Stimulated activated CD4-positive, alpha-beta T cell treated with anti-CD3 and anti-CD28 coated beads, Interleukin-15, amount 100 ng/mL, for 24 hours (primary cell): ENCODE data around the gene PRCD.
"Not testable (repeated sequence)": the region's sequence is repeated elsewhere in the genome, so short reads cannot be mapped to it uniquely, and the experiment has no call there.

Experiments
- DNase-seq: peaks from one replicate; pipeline ENCODE4 v3.0.0-alpha.2; 2020

PRCD gene

DNA sequence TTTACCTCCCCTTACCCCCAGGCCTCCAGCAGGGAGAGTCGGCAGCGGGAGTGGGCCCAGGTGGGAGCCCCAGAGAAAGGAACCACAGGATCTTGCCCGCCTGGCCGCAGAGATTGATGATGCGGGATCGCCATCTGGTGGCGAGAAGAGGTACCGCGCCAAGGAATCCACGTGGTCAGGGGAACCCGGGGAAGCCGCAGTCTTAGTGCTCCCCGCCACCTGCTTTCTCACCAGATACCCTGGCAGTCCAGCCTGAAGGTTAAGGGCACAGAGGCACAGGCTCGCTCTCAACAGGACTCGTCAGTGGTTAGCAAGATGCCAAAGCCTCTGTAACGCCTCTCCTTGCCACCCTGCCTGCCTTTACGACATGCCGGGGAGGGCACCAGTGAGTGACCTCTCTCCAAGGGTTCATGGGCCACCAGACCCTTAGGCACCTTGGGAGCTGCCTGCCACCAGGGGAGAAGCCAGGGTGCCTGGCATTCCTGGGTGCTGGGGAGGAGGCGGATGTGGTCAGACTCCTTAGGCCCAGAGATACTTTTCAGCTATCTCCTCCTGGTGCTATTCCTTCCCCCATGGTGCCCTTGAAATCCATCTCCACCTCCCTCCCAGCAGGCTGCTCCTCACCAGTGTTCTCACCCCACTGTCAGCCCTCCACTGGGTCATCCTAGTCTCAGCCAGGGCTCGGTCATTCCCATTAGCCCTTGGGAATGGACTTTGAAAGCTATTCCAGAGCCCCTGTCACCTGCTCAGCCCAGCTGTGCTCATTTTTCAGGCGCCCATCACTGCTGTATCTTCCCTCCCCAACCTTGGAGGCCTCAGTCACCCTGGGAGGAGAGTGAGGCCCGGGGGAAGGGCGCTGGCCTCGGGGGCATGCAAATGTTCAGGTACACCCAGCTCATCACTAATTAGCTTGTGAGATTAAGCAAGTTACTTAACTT lies 33.2 kb upstream of the PRCD start:
- peak; percentile 90 for DNase-seq

DNA sequence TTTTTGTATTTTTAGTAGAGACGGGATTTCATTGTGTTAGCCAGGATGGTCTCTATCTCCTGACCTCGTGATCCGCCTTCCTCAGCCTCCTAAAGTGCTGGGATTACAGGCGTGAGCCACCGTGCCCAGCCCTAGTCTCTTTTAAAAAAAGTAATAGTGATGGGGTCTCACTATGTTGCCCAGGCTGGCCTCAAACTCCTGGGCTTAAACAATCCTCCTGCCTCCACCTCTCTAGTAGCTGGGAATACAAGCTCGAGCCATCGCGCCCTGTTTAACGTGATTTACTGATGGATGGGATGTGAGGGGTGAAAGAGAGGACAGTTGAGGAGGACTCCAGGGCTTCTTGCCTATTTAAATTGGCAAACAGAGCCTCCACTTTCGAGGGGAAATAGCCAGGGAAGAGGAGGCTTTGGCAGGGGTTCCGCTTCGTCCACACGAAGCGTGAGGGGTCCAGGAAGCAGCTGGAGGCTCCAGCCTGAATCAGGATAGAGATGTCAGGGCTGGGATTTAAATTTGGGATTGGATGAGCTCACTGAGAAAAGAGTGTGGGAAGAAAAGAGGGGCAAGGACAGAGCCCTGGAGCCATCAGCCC lies 31.3 kb upstream of the PRCD start:
- not testable (repeated sequence) for DNase-seq

DNA sequence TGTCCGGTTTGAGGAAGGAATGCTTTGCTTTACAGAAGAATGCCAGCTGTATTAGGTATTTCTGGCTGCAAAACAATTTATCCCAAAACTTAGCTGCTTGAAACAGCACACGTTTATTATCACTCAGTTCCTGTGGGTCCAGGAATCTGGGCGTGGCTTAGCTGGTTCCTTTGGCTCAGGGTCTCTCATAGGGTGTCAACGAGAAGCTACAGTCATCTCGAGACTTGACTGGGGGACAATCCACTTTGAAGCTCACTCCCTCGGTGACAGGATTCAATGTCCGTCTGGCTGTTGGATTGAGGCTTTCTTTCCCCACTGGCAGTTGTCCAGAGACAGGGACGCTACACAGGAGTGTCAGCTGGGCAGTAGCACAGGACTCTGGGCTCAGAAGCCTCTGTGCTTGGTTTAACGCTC lies 29.0 kb upstream of the PRCD start:
- DNase-seq = no peak

DNA sequence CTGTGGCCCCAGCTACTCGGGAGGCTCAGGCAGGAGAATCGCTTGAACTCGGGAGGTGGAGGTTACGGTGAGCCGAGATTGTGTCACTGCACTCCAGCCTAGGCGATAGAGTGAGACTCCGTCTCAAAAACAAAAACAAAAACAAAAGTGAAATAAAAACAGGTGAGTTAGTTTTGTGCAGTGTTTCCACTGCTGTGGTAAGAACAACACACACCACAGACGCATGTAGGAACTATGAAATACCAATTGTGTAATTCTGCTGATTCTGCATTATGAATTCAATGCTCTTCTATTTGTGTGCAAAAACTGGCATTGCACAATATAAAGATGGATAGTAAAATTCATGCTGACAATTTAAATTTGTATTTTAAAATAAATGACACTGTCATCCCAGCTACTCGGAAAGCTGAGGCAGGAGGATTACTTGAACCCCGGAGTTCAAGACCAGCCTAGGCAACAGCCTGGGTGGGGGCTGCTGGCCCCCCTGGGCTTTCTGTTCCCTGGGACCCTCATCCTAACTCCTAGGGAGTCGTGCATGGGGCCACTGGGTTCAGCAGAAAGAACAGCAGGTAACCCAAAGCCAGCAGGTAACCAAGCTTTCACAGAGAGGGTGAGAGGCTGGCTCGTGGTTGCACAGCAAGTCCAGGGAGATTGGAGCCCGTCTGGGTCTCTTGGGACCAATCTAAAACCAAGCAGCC lies 28.0 kb upstream of the PRCD start:
- no peak for DNase-seq

DNA sequence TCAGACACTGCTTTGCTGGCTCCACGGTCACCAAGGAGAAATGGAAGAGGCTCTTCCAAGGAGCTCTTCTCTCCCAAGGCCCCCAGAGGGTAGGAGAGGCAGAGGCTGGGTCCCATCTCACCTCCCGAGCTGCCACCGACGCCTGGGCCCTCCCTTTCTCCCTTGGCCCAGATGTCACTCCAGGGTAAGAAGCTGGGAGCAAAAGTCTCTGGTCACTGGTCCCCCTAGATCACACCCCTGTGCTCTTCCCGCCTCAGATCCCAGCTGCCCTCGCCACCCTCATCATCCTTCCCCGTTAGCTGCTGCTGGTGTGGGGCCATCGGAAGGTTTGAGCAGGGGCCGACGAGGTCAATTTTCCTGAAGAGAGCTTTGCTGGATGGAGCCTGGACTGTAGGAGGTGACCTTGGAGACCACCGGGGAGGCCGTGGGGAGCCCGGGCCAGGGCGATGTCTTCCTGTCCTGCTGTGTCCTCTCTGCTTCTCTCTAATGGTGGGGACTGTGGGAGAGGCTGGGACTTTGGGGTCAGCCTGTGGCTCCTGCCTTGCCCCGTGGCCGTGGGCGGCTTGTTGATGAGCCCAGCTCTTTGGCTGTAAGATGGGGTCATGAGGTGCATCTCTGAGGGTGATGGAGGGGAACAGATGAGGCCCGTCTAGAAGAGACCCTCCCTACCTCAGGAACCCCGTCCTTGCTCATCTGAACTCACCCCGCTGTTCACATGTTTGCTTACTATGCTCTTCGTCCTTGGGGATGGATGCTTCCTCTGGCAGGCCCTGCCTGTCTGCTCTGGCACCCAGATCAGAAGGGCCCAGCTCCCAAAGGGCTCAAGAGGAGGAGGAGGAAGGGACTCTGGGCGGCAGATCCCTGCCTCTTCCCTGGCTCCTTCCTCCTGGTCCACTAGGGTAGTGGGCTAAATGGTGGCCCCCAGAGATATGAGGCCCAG lies 27.2 kb upstream of the PRCD start:
- no peak for DNase-seq

DNA sequence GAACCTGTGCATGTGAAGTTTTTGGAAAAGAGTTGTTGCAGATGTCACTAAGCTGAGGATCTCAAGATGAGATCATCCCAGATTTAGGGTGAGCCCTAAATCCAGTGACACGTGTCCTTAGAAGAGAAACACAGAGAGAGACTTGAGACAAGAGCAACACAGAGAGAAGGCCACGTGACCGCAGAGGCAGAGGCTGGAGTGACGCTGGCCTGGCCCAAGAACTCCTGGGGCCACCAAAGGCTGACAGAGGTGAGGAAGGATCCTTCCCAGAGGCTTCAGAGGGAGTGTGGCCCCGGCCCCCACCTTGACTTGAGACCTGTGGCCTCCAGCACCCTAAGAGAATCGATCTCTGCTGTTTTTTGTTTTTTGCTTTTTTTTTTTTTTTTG lies 26.5 kb upstream of the PRCD start:
- no peak for DNase-seq

DNA sequence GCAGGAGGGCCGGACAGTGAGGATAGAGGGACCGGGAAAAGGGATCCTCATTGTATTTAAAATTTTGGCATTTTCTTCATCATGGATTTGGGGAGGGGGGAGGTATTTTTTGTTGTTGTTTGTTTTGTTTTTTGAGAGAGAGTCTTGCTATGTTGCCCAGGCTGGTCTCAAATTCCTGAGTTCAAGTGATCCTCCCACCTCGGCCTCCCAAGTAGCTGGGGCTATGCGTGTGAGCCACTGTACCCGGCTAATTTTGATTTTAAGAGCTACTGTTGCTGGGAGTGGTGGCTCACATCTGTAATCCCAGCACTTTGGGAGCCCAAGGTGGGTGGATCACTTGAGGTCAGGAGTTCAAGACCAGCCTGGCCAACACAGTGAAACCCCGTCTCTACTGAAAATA lies 25.5 kb upstream of the PRCD start:
- not testable (repeated sequence) for DNase-seq

DNA sequence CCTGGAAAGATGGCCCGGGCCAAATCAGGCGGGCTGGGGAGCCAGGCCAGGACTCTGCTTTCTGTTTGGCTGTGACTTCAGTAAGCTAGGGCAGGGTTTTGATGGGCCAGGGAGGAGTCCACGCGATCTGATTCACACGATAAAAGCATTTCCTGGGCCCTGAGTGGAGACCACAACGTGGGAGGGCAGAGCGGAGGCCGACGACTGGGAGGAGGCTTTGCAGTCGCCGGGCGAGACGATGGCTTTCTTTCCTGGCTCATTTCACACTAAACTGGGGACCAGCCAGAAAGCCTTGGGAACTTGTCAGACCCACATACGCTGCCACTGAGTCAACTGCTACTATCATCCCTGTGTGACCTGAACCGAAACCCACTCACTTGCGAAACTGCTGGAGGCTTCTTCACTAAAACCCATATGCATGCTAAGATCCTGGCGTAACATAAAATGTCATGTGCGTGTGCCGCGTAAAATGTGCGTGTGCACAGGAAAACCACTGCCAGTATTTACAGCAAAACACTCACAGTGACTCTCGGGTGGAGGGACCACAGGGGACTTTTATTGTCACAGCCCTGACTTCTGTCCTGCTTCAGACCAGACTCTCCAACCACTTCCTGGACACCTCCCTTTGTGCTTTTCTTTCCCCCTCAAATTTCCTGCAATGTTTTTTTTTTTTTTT lies 24.4 kb upstream of the PRCD start:
- DNase-seq = peak; percentile 87

DNA sequence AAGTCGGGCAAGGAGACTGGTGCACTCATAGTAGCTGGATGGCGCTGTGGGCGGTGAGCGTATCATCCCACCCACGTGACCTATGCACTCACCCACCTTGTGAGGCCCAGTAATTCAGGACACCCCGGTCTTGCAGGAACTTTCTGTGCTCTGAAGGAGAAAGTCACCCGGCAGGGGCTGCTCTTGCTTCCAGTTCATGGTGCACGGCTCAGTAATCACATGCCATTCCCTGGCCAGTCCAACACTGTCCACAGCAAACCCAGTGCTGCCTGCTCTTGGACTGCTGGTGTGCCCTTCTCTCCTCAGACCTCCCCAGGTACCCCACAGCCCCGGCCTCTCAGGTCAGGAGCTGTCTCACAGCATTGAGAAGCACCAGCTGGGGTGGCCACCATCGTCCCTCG lies 22.2 kb upstream of the PRCD start:
- DNase-seq = no peak

DNA sequence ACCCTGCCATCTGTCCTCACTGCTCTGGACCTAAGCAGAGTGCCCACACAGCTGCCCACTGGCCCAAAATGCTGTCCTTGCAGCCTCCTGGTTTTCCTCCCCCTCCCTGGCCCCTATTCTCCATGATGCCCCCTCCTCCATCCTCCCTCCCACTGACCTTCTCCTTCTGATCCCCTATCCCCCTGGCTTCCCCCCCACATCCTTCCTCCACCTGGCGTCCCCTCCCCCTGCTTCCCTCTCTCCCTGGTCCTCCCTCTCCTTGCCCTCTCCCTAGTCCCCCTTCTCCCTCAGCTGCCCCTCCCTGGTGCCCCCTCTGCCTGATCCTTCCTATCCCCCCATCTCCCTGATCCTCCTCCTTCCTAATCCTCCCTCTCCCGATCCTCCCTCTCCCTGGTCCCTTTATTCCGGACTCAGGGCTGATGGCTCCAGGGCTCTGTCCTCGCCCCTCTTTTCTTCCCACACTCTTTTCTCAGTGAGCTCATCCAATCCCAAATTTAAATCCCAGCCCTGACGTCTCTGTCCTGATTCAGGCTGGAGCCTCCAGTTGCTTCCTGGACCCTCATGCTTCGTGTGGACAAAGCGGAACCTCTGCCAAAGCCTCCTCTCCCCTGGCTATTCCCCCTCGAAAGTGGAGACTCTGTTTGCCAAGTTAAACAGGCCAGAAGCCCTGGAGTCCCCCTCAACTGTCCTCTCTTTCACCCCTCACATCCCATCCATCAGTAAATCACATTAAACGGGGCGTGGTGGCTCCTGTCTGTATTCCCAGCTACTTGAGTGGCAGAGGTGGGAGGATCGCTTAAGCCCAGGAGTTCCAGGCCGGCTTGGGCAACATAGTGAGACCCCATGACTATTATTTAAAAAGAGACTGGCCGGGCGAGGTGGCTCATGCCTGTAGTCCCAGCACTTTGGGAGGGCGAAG lies 20.5 kb upstream of the PRCD start:
- no peak for DNase-seq

DNA sequence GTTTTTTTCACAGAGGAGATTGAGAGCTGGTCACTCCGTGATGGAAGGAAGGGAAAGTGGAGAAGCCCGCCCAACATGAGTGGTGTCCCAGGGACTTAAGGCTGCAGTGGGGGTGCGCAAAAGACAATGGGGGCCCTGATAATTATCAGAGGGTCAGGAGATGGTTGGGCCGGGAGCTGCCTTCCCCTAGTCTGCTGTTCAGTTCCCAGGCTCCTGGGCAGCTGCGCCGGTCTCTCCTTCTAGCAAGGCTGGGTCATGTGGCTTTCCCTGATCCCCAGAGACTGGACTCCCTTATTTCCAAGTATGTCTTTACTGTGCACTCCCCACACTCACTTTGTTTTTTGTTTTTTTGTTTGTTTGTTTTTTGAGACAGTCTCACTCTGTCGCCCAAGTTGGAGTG lies 18.6 kb upstream of the PRCD start:
- no peak for DNase-seq

DNA sequence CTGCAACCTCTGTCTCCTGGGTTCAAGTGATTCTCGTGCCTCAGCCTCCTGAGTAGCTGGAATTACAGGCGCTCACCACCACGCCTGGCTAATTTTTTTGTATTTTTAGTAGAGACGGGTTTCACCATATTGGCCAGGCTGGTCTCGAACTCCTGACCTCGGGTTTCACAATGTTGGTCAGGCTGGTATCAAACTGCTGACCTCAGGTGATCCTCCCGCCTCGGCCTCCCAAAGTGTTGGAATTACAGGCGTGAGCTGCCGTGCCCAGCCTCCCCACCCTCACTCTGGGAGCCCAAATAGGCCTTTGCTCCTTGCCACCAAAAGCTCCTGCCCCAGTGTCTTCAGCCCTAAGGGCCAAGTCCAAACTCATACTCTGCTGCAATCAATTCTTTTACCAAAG lies 18.2 kb upstream of the PRCD start:
- DNase-seq = not testable (repeated sequence)

DNA sequence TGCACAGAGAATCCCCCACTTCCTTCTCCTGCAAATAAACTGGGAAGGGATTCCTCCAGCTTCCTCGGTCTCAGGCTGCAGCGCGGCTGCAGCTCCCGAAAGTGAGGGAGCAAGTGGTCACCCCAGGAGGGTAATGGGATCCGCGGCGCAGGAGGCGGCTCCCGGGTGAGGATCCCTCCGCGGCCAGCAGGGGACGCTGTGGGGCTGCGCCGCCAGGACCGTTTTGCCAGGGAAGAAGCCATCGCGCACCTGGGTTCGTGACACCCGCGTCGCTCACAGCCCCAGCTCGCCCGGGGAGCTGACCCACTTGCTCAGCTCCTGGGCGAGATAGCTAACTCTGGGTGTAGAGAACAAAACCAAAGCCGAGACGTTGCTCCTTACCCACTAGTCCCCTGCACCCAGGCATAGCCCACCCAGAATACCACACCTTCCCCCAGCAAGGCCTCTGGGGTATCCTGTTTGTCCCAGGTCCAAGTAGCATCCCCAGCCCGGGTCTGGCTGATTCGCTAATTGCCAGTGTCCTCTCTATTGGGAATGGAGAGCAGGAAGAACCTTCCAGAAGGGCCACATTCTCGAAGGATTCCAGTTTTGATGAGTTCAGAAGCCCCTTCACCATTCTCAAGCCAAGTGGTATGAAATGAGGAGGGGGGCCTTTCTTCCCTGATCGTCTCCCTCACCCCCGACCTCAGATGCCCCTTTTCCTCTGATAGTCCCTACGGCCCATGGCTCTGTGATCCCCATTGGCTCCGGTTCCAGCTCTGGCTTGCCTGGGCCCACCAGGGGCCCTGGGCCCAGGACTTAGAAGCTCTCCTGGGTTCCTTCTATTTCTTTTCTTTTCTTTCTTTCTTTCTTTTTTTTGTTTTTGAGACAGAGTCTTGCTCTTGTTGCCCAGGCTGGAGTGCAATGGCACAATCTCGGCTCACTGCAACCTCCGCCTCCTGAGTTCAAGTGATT lies 16.5 kb upstream of the PRCD start:
- DNase-seq = peak; percentile 85

DNA sequence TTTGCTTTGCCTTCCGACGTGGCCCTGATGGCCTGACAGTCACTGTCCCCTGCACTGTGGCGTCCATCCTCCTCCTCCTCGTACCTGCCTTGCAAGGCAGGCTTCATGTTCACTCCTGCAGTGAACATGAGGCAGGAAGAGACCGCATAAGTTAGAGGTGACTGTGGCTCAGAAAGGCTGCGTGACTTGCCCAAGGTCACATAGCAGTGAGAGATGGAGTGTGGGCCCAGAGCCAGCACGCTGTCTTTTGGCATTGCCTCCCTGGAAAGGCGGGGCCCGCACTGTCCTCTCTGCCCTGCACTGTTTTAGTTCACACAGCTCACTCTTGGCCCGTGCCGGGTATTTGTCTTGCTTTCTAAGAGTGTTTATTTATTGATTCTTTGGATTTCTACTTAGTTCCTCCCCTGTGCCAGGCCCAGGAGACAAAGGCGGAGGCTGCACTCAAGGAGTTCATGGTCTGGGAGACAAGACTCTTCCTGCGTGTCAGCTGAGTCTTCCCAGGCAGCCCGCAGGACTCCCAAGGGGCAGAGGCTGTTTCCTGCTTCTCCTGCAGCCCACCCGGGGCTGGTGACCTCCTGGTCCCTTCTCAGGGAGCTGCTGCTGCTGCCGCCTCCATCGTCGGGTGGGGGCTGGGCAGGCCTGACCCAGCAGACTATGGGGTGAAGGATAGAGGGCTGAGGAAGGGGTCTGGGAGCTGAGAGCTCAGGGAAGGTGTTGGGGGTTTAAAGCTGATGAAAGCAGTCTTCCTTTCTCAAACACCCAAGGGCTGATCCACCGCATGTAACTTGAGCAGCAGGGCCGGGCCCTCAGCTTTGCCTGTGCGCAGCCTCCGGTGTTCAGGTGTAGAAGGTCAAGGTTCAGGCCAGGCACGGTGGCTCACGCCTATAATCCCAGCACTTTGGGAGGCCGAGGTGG lies 15.0 kb upstream of the PRCD start:
- no peak for DNase-seq

DNA sequence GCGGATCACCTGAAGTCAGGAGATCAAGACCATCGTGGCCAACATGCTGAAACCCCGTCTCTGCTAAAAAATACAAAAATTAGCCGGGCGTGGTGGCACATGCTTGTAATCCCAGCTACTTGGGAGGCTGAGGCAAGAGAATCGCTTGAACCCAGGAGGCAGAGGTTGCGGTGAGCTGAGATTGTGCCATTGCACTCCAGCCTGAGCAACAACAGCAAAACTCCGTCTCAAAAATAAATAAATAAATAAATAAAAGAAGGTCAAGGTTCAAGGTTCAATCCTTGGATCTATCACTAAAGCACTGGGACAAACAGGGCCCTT lies 14.4 kb upstream of the PRCD start:
- DNase-seq = not testable (repeated sequence)

DNA sequence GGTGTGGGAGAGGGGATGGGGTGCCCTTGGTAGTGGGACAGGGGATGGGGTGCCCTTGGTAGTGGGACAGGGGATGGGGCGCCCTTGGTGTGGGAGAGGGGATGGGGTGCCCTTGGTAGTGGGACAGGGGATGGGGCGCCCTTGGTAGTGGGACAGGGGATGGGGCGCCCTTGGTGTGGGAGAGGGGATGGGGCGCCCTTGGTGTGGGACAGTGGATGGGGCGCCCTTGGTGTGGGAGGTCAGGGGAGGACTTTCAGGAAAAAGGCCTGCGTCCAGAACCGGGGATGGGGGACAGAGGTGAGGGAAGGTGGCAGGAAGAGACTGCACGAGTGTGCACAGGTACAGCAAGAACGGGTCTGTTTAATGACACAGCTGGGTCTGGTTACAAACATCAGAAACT lies 12.8 kb upstream of the PRCD start:
- DNase-seq = not testable (repeated sequence)

DNA sequence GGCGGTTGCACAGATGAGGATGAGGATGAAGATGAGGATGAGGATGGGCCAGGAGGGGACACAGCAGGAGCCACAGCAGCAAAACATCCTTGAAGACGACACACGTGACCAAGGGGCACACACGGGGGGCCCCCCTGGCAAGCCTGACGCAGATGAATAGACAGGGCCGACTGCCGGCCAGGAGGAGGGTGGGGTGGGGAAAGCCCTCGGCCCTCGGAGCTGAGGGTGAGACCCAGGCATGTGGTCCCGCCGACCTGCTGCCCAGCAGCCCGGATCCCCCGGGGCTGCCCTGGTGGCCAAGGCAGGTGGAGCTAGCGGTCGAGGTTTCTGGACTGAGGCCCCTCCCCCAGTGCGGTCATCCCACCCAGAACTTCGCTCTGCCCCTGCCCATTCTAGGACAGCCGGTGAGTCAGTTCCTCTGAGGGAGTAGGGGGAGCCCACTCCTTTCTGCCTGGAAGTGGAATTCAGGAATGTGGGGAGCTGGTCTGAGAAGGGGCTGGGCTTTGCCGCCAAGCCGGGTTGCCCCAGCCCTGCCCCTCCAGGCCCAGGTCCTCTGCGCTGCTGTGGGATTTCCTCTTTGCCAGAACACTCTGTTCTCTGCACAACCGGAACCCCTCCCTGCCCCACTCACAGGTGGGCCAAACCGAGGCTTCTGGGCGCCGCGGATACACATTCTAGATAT lies 12.3 kb upstream of the PRCD start:
- DNase-seq = peak; percentile 34

DNA sequence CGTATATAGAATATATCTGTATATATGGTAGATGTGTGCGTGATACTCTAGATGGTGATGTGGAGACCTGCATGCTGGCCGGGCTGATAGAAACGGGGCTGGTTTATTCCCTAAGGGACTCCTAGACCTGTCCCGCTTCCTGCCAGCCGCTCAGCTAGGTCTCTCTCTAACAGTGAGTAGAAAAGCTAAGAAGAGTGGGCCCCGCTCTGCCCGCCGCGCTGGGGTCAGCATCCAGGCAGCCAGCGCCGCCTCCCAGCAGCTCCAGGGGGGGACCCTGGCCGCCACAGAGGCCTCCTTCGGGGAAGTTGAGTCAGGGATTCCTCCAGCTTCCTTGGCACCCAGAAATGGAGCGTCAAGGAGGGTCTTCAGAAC lies 11.7 kb upstream of the PRCD start:
- DNase-seq = no peak
